Epidermal melanocyte (primary cell): ENCODE measurements around the gene AGPS.
"Not testable (repeated sequence)": the region's sequence is repeated elsewhere in the genome, so short reads cannot be mapped to it uniquely, and the experiment has no call there.

Experiments used
- DNase-seq: peaks from one replicate; pipeline ENCODE4 v3.0.0; 2011; ENCODE audit warnings: low spot score; ENCODE audit not compliant: insufficient read length

The AGPS gene

DNA sequence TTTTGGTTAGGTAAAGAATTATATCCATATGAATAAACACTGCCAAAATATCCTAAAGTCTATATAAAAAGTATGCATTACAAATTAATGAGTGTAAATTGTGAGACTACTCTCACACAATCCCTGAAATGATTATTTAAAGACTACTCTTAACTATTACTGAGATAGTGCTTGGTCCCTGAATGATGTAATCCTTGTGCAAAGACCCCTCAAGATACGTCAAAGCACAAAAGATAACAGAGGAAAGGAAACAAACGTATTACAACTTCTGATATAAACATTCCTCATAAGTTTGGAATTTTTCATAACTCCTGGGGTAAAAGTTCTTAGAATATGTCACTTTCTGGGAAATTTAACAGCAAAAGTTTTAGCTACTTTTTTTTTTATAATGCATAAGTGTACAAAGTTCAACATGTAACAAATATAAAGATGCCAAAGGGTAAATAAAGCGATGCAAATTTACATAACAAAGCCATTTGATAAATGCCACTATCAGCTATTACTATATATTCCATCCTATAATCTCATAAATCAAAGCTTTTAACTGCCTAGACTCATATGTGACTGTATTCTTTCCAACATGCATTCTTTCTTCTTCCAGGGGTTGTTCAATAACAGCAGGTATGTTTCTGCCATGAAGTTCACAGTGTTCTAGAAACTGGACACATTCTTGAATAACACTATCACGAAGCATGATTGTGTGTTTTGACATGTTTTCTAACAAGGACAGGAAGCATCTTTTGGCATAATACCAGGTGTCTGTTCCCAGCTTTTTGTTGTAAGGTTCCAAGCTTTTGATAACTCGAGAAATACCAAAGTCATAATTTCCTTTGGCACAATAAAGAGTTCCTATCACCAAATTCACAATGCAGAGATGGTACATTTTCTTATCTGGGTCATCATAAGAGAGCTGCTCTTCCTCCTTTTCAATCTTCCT lies 158.0 kb downstream of the AGPS start:
- no peak for DNase-seq

DNA sequence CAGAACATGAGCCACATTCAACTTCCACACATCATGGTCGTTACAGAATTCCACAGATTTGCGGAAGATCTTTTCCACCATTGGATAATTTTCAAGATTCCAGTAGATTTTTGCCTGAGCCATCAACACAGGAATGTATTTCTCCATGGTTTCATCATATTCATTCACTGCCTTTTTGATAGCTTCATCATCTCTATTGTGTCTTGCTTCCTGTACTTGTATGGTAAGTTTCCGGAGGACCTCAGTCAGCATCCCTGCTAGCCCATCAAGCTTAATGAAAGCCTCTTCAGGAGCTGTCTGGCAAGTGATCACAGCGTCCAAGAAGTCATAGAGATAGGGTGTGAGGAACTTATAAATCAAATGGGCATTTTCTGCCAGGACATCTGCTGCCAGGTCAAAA lies 158.8 kb downstream of the AGPS start:
- not testable (repeated sequence) for DNase-seq

DNA sequence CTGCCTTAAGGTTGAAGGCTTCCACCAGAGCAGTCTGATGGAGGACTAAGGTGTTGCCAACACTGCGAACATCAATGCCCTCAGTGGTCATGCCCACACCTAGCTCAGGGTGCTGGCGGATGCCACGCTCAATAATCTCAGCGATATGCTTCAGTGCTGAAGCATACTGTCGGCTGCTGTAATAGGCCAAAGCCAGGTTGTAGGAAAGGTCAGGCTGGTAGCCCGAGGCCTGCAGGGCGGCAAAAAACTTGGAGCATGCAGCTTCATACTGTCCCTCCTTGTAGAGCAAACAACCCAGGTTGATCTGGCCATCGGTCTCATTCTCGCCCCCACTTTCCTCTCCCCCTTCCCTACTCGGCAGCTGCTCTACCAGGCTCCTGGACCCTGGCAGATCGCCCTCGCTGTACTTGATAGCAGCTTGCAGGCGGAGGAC lies 159.4 kb downstream of the AGPS start:
- DNase-seq, result no peak

DNA sequence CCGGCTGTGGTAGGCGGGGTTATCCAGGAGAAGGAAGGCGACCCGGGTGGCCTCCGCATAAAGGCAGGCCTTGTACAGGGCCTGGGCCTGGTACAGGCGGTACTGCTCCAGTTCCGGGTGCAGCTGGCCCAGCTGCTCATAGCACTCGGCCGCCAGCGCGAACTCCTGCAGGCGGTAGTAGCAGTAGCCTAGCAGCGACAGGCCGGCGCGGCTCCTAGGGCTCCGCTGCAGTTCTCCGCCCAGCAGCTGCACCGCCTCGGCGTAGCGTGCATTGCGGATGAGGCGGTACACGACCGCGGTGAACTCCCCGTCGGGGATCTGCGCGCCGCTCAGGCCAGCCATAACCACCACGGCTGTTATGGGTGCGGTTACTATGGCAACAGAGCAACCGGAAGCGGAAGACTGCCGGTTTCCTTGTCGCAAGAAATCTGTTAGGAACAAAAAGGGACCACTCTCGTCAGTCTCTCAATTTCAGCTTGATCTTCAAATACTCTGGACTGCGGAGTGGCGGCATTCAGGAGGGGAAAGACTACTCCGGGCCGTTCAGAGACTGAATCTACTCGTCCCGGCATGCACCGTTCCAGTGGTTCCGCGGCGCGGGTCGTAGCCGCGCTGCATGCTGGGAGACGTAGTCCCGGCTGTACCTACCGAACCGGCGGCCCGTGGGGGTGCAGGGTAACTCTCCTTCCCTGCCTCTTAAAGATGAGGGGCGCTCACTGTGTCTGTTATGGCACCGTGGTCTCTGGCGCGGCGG lies 160.0 kb downstream of the AGPS start:
- DNase-seq, result peak; percentile 92

DNA sequence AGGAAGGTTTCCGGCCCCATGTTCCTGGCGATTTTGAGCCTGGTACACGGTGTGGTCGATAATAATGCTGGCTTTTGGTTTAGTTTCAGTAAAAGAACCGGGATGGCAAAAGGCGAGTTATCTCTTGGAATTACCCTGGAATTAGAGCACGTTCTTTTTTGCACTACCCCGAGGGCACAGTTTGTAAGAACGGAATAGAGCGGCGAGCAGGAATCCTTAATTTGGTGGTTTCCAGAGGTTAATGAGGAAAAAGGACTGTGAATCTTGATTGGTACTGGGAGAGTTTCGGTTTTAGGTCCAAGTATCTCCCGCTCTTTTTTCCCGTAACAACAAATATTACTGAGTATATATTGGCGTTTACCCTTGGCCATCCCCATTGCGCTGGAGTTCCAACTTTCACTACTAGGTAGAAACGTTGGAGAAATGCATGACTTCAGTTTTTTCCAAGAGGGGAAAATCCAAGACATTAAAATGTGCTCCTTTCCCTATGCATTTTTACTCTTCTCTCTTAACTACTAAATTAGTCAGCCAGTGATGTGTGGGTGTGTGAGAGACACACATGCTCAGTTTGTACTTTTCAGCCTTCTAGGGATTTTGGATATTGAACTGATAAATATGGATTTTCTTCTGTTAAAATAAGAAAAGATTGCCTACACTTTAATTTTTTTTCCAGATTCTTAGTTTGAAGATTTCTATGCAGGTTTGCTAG lies 160.8 kb downstream of the AGPS start:
- DNase-seq, result no peak

DNA sequence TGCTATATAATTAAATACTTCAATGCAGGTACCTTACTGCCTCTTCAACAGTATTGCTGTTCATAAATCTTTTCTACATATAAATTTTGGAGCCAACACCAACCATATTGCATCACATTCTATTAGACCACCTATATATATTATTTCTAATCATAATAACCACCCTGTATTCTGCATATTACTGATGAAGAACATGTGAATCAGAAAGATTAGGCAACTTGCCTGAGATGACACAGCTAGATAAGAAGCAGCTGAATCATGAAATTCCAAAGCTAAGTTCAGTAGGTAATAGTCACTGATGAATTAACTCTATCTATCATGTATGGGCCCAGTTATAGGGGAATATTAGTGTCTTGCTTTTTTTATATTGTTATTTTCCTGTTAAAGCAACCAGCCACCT lies 161.8 kb downstream of the AGPS start:
- DNase-seq, result no peak

DNA sequence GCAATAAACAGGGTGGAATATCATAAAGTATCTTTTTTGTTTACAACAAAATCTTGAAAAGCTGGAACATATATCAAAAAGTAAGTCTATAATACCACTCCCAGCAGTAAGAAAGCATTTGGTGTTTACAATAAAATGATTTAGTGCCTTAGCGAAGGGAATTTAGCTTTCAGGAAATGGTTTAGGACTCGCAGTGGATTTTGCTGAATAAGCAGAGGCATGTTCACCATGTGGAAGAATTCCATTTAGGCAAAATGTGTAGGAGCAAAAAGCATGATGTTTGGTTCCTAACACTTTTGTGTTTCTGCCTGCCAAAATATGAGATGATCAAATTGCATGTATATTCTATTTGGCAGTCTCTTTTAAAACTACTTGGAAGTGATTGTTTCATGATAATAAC lies 163.6 kb downstream of the AGPS start:
- DNase-seq, result no peak

DNA sequence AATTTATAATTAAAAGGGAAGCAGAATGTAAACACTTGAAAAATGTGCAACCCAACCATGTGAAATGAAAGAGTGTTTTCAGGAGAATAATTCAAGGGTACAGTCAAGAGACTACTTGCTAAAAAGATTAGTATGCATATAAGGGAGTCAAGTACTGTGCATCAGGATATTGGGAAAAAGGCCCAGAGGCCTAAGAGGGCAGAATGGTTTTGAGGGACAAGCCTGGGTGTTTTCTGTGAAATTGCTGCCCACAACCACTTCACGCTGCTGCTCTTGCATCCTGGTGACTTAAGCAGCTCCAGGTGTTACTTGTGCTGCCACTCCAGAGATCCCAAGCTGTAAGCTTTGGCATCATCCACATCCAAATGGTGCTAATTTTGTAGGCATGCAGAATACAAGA lies 165.2 kb downstream of the AGPS start:
- DNase-seq, result no peak

DNA sequence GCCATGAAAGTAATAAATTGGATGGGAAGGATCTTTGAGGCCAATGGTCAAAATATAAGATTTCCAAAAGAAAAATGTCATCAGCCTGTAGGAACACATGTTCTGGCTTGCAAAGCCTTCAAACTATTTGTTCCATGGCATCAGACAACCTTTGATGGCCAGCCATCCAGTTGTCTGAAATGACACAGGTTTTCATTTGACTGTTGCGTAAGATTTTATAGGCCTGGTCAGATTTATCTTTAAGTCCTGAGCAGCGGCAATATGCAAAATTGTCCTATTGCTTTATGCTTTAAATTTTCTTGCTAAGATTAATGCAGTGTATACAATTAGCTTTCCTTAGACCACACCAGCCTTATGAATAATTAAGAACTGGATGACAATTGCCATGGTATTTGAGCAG lies 167.1 kb downstream of the AGPS start:
- no peak for DNase-seq

DNA sequence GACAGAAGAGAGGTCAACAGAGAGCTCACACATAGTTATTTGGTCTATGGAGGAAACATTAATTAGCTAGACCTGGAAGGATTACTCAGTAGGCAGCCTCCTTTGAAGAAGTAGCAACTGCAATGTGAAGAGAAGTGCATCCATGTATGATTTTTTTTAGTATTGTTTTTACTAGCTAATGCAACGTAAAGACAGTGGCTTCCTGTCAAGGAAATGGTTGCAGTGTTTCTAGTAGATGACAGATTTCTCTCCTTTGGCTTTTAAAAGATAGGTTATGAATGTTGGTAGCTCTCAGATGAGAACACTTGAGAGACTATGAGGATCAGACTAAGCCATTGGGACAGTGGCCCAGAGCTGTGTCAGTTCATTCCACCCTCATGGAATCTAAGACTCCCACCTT lies 175.8 kb downstream of the AGPS start:
- DNase-seq, result no peak

DNA sequence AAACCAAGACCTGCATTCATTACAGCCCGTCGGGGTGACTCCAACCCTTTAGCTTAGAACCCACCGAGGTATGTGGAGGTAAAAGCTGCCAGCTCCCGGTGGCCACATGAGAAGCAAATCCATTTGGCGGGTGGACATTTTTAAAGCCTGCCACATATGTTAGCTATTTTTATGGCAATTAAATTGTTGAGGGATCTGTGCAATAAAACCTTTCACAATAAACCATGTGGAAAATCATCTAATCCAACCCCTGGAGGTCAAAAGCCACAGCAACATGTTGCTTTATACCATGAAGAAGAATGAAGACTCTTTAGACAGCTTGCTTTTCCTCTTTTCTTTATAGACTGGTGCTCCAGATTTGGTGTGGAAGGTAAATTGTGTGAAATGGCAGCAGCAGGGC lies 176.3 kb downstream of the AGPS start:
- no peak for DNase-seq

DNA sequence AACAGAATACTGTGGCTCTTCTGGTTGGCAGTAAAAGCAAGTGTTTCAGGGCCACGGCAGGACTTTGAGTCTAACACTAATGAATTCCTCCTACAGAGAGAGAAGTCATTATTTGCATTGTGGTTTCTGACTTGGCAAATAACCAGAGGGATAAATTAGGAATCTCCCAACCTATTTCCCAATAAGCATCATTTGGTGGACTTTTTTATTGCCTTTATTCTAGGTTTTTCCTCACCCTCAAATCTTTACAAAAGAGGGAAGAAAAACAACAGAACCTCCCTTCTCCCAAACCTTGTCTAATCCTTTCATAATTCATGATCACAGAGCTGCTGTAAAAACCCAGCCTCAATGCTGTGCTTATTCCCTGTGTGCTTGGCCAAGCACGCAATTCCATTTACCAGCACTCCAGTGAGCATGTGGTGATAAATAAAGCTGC lies 179.7 kb downstream of the AGPS start:
- DNase-seq, result peak; percentile 58

DNA sequence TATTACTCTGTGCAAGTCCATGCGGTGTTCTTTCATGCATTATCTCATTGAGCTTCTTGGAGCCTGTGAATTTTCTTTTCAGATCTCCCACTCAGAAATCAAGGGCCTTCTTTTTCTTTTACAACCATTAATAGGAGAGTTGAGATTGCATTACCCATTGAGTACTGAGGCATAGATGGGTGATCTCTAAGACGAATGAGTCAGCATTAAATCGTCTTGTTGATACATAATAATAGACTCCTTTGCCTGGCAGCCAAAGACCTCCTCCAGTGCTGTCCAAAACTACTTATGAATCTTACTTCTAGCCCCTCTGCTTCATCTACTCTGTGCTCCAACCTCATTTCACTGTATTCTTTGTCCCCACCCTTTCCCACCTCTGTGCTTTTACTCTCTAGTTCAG lies 180.5 kb downstream of the AGPS start:
- no peak for DNase-seq

DNA sequence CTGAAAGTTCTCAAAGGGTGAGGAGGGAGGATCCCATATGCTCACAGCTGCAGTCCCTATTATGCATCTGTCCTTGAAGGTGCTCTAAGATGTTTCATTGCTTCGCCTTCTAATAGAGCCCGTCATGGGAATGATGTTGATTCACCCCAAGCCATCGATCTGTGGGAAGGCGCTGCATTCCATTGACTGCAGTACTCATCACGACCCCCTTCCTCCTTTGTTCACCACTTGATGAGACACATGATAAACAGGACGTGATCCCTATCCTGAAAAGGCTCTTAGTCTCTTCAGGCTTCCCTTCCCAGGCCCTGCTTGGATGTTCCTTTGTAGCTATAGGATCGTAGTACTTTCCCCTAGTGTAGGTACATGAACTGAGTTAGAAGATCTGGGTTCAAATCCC lies 181.8 kb downstream of the AGPS start:
- no peak for DNase-seq

DNA sequence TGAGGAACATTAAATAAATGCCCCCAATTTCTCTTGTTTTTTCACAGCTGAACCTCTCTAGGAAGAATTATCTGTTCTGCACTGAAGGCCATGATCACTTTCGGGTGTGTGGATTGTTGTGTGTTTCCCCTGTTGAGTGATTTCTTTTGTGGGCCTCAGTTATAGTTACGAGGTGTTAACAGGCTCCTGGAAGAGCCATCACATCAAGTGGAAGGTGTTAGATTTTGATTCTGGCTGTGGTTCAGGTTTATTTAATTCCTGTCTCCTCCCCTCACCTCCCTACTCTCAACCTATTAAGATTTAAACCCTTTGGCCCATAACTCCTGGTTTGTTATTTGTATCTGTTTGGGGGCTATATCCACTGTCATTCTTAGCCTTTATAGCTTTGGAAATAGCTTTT lies 182.8 kb downstream of the AGPS start:
- DNase-seq, result no peak

DNA sequence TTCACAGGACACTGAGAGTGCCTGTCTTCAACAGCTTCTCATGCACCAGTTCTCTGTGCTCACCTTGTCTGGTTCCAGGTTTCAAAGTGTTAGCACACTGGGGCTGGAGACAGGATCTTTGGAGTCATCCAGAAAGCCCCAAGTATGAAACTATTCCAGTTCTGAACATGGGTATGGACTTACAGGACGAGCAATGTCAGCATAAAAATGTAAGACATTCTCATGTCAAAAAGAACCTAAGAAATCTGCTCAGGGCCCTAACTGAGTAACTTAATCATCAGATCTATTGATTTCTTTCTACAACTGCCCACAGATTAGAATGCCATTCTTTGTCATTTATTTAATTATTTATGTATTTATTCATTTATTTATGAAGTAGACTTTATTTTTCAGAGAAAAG lies 184.5 kb downstream of the AGPS start:
- DNase-seq, result no peak

DNA sequence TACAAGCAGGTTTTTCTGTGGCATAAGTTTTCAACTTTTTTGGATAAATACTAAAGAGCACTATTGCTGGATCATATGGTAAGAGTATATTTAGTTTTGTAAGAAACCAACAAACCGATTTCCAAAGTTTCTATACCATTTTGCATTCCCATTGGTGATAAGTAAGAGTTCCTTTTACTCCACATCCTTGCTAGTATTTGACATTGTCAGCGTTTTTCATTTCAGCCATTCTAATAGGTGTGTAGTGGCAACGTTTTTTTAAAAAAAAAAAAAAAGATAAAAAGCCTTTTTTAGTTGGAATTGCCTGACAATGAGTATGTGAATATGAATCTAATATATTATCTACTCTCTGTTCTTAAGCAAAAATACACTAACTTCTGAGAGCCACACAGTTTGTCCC lies 185.9 kb downstream of the AGPS start:
- DNase-seq, result no peak

DNA sequence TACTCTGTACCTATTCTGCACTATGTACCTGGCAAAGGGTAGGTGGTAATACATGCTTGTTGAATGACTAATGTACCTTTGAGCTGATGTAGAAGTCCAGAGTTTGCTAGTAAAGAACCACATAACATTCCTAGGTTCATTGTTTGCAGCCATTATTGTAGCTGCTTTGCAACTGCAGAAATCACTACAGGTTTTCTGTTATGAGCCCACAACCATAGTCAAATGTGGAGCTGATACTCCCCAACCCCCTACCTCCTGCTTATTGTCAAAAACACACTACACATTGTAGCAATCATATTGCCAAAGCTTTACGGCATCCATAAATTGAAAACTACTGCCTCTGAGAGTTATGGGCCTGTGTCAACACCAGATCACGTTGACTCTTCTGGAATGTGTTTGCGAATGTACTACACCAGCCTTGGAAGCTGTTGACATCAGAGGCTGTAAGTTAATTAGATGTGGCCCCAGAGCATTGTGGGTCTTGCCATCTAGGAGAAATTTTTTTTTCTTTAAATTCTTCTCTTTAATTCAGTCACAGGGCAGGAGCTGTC lies 187.0 kb downstream of the AGPS start:
- DNase-seq, result no peak

DNA sequence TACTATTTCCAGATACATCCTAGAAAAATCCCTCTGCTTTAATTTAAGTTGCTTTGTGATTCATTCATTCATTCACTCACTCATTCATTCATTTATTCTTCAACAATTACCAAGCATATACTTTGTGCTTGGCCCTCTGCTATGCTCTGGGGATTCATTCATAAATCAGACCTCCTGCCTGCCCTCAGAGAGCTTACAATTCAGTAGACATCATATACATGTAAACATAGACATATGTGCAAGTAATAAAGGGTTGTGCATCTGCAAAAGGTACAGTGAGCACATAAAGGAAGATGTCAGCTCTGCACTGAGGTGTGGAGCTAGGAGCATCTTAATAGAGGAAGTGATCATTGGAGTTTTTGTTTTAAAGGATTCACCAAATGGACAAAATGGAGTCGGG lies 189.4 kb downstream of the AGPS start:
- DNase-seq, result no peak

DNA sequence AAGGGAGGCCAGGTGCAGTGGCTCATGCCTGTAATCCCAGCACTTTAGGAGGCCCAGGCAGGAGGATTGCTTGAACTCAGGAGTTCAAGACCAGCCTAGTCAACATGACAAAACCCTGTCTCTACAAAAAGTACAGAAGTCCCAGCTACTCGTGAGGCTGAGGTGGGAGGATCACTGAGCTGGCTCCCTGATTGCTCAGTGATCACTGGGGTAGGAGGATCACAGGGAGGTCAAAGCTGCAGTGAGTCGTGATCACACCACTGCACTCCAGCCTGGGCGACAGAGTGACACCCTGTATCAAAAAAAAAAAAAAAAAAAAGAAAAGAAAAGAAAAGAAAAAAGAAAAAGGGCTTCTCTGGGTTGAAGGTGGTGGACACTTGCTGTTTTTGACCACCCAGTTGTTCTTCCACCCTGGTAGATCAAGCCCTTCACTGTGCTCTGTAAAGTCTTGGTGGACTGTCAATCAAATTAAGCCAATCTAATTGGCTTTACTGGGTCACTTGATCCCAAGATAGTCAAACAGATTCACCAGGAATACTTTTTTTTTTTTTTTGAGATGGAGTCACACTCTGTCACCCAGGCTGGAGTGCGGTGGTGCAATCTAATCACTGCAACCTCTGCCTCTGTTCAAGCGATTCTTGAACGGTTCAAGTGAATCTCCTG lies 191.6 kb downstream of the AGPS start:
- no peak for DNase-seq

DNA sequence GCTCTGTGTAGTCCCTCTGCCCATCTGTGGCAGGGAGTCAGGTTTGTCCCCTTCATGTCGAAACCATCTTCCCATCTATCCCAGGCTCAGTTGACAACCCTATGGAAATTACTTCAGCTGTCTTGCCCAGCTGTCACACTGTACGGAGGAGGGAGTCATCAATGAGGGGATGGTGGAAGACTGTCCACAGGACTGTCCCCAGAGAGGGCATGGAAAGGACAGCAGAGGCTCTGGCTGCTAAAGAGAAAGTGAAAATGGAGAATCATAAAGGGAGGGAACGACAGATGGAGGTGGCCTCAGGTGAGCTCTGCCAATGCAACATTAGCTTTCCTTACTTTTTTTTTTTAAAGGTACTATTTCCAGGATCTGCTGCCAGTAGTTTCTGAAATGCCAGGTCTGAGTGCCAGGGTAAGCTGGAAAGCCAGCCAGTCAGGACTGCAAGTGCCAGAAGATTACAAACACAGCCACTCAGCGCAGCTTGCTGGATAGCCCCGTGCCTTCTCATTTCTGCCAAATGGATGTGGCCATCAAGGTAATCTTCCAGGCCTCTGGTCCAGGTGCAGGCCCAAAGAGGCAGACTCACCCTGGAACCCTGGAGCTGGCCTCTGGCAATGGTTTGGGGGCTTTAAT lies 192.8 kb downstream of the AGPS start:
- no peak for DNase-seq
